Brain microvascular endothelial cell (primary cell): Measurements from ENCODE around the gene VSIG8.

Experiments
- DNase-seq: peaks from one replicate; pipeline ENCODE4 v3.0.0-alpha.2; 2020
- H3K27ac ChIP-seq: fragments of 250-450 bp; sonication (Bioruptor Pico); 2 replicates; pipeline ENCODE4 v1.5.1; 2020; ENCODE audit warnings: mild to moderate bottlenecking, moderate library complexity
- H3K27me3 ChIP-seq: fragments of 250-450 bp; sonication (Bioruptor Pico); replicated peaks from 2 replicates; pipeline ENCODE4 v1.5.1; 2020; ENCODE audit warnings: mild to moderate bottlenecking
- H3K36me3 ChIP-seq: fragments of 250-450 bp; sonication (Bioruptor Pico); replicated peaks from 2 replicates; pipeline ENCODE4 v1.5.1; 2020; ENCODE audit warnings: mild to moderate bottlenecking
- H3K4me3 ChIP-seq: 2 replicates; pipeline ENCODE4 v1.5.1; 2011; ENCODE audit warnings: low read depth, mild to moderate bottlenecking, control low read depth, low read length, moderate library complexity
- CTCF ChIP-seq: IDR thresholded peaks from 2 replicates; pipeline ENCODE4 v1.5.1; 2011; ENCODE audit warnings: low read depth, mild to moderate bottlenecking, moderate library complexity, low read length, control low read depth, inconsistent platforms; ENCODE audit errors: missing control alignments
- in situ Hi-C: cut with HindIII; loops from 2 replicates; pipeline ENCODE4 v1.10.0; 2017; ENCODE audit warnings: low sequenced_read_pairs, low pct_ligation_motif_present

VSIG8 gene

DNA sequence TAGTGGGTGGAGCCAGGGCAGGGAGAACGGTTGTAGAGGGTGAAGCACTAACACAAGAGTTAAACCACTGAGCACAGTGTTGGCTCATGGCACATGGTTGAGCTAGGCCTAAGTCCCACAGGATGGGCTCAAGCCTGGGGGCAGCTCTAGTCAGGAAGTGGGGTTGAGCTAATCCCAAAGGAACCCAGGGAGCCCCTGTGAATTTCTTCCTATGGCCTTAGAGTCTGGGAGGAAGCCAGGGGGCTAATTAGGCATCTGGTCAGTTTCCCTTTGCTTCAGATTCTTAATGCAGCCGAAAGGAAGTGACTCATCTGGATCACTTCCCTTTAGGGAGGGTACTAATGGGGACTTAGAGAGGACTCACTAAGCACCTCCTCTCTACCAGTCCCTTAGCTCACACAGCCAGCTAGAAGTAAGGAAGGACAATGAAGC, 27.4 kb upstream of the VSIG8 start:
- peak; percentile 67 for DNase-seq
- in situ Hi-C loops: loop anchor here (5.0 kb wide), 1 partner anchor 93 kb away; no protein-coding TSS in a partner anchor
- TF ChIP-seq CTCF: peak; percentile 12
- H3K4me3 ChIP-seq: no peak overlapping the region
- no peaks in the 10 kb centered on the region for H3K27me3 ChIP-seq
- H3K36me3 ChIP-seq: no peaks in the 10 kb centered on the region
- peak overlapping the region; percentile 31 for H3K27ac ChIP-seq

GRCh38 chr1:159889202-159889601, 26.7 kb upstream of the VSIG8 start:
- TF ChIP-seq CTCF: no peak
- no peak overlapping the region for H3K27ac ChIP-seq
- in situ Hi-C loops: no loop called here
- H3K27me3 ChIP-seq: no peaks in the 10 kb centered on the region
- DNase-seq: no peak
- no peak overlapping the region for H3K4me3 ChIP-seq
- no peaks in the 10 kb centered on the region for H3K36me3 ChIP-seq

DNA sequence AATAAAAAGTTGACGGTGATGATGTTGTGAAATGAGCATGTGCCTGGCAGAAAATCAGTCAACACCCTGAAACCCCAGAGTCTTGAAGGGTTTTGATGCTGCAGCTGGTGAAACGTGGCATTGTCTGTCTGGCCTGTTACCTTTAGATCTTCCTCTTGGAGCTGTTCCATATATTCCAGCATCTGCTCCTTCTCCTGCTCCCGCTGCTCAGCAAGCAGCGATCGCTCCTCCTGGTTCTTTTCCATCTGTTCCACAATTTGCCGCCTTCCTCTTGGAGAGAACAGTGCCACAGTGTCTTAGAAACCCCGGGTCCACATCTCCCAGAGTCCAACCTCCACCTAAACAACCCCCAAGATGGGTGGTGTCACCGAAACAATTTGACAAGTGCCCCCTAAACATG, 21.8 kb upstream of the VSIG8 start:
- TF ChIP-seq CTCF: no peak
- in situ Hi-C loops: no loop called here

DNA sequence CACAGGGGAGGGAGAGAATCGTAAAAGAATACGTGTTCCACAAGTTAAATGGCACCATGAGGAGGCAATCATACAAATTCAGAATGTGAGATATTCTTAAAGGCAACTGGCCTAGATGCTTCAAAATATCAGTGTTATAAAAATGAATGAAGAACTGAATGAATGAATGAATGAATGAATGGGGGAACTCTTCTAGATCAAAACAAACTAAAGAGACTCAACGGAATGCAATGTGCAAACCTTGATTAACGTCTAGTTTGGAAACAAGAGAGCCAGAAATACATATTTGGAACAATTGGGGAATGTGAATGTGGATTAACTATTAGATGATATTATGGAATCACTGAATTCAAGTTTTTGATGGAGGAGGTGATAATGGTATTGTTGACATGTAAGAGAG, 20.7 kb upstream of the VSIG8 start:
- H3K36me3 ChIP-seq: no peaks in the 10 kb centered on the region
- in situ Hi-C loops: no loop called here
- no peak overlapping the region for H3K4me3 ChIP-seq
- TF ChIP-seq CTCF: no peak
- DNase-seq: no peak
- H3K27me3 ChIP-seq: no peaks in the 10 kb centered on the region
- no peak overlapping the region for H3K27ac ChIP-seq

More for the DNA sequence above, 21.8 kb upstream of the VSIG8 start:
- no peak overlapping the region for H3K27ac ChIP-seq
- H3K4me3 ChIP-seq: no peak overlapping the region
- H3K36me3 ChIP-seq: no peaks in the 10 kb centered on the region
- H3K27me3 ChIP-seq: no peaks in the 10 kb centered on the region
- DNase-seq: no peak

GRCh38 chr1:159882527-159882862, 20.0 kb upstream of the VSIG8 start:
- Histone ChIP-seq H3K36me3 (no peaks in the 10 kb centered on the region), H3K27ac (peak overlapping the region; percentile 50), H3K27me3 (no peaks in the 10 kb centered on the region), H3K4me3 (no peak overlapping the region)
- in situ Hi-C loops: no loop called here
- DNase-seq: no peak
- no peak for TF ChIP-seq CTCF
